KMS-11 (cell line): ENCODE results near the gene SLC24A3.

Experiments
- H2AFZ ChIP-seq: fragments of 200-600 bp; sonication (generic); 2 replicates; pipeline ENCODE4 v1.6.1; 2016; ENCODE audit warnings: antibody characterized with exemption, mixed run types, low read depth
- H3K27ac ChIP-seq: fragments of 200-600 bp; sonication (generic); 2 replicates; pipeline ENCODE4 v1.6.1; 2016; ENCODE audit warnings: mild to moderate bottlenecking, mixed run types
- H3K27me3 ChIP-seq: fragments of 200-600 bp; sonication (generic); 2 replicates; pipeline ENCODE4 v1.6.1; 2017; ENCODE audit warnings: mild to moderate bottlenecking, low read depth, mixed run types, moderate library complexity; ENCODE audit not compliant: insufficient read depth
- H3K36me3 ChIP-seq: fragments of 200-600 bp; sonication (generic); 2 replicates; pipeline ENCODE4 v1.6.1; 2017; ENCODE audit warnings: mild to moderate bottlenecking, mixed run types; ENCODE audit not compliant: insufficient read depth
- H3K4me1 ChIP-seq: fragments of 200-600 bp; sonication (generic); 2 replicates; pipeline ENCODE4 v1.6.1; 2016; ENCODE audit warnings: mild to moderate bottlenecking, low read depth, mixed run types; ENCODE audit not compliant: poor library complexity, severe bottlenecking
- H3K4me2 ChIP-seq: fragments of 200-600 bp; sonication (generic); 2 replicates; pipeline ENCODE4 v1.7.0; 2016; ENCODE audit warnings: mild to moderate bottlenecking, mixed run types
- H3K4me3 ChIP-seq: fragments of 200-600 bp; sonication (generic); IDR thresholded peaks from 2 replicates; pipeline ENCODE4 v1.6.1; 2017; ENCODE audit warnings: low read depth, low read length, mixed read lengths; ENCODE audit not compliant: insufficient read depth
- H3K79me2 ChIP-seq: fragments of 200-600 bp; sonication (generic); 2 replicates; pipeline ENCODE4 v1.6.1; 2016; ENCODE audit warnings: low read depth, mixed run types; ENCODE audit not compliant: insufficient read depth
- H3K9ac ChIP-seq: fragments of 200-600 bp; sonication (generic); 2 replicates; pipeline ENCODE4 v1.6.1; 2016; ENCODE audit warnings: mild to moderate bottlenecking, mixed run types
- H4K20me1 ChIP-seq: fragments of 200-600 bp; sonication (generic); 2 replicates; pipeline ENCODE4 v1.6.1; 2016; ENCODE audit warnings: mild to moderate bottlenecking, mixed run types; ENCODE audit not compliant: insufficient read depth
- TF ChIP-seq, protein P1 (sequence below): fragments of 200-600 bp; sonication (generic); conservative IDR thresholded peaks from 2 replicates; pipeline ENCODE4 v1.6.1; 2017; ENCODE audit warnings: low read depth, mild to moderate bottlenecking, antibody characterized with exemption, low read length, moderate library complexity, mixed read lengths

Gene SLC24A3

DNA sequence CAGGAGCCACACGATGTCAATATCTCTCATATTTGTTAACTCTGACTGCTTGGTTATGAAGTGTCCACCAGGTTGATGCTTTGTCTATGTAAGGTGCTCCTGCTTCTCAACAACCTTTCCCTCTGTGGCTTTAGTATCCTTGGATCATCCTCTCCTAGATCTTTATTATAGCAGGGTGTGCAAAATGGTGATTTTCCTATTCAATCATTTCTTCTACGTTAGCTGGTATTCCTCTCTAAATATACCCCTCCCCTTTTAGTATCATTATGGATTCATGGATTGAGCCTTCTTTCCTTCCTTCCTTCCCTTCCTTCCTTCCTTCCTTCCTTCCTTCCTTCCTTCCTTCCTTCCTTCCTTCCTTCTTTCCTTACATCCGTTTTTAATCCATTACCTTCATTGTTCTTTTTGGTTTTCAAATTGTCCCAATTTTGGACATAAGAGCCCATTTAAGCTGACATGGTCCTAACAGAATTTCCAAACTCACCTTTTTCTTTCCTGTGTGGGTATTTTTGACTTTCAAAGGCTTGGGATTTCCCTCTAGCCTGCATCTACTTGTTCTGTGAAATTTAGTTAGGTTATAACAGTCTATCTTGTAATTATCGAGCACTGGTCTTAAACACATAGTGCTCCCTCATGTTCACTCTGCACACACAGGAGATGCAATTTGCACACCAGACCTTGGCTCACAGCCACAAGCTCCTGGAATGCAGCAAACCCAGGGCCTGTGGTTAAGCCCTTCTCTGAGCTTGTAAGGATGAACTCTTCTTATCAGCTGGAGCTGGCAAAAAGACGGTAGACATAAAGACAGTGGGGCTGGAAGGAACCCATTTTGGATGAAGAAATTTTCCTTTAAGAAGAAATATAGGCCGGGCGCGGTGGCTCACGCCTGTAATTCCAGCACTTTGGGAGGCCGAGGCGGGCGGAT lies 109.9 kb downstream of the SLC24A3 start:
- Histone ChIP-seq H3K4me3 (no peak overlapping the region), H3K4me2 (no peak overlapping the region), H3K4me1 (no peaks in the 10 kb centered on the region), H3K27ac (no peak overlapping the region), H3K27me3 (no peaks in the 10 kb centered on the region), H3K9ac (no peak overlapping the region), H3K79me2 (no peaks in the 10 kb centered on the region), H4K20me1 (no peaks in the 10 kb centered on the region), H3K36me3 (no peaks in the 10 kb centered on the region), H2AFZ (no peak overlapping the region)
- TF ChIP-seq, protein P1, sequence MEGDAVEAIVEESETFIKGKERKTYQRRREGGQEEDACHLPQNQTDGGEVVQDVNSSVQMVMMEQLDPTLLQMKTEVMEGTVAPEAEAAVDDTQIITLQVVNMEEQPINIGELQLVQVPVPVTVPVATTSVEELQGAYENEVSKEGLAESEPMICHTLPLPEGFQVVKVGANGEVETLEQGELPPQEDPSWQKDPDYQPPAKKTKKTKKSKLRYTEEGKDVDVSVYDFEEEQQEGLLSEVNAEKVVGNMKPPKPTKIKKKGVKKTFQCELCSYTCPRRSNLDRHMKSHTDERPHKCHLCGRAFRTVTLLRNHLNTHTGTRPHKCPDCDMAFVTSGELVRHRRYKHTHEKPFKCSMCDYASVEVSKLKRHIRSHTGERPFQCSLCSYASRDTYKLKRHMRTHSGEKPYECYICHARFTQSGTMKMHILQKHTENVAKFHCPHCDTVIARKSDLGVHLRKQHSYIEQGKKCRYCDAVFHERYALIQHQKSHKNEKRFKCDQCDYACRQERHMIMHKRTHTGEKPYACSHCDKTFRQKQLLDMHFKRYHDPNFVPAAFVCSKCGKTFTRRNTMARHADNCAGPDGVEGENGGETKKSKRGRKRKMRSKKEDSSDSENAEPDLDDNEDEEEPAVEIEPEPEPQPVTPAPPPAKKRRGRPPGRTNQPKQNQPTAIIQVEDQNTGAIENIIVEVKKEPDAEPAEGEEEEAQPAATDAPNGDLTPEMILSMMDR: no peak

DNA sequence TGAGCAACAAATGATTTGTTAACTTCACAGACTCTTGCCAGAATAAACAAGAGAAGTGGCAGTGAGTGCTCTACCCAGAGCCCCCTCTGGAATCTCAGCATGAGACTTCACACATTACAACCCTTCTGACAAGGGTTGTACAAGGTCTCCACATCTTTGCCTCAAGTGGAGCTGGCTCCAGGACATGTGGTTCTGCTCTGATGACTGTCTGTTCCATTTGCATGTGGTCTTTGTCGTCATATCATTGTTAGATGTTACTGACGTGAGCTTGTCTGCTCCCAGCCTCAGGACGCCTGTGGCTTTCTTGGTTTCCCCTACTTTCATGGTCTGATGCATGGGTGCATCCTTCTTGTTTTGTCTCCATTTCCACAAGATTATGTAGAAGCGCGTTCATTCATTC lies 115.0 kb downstream of the SLC24A3 start:
- TF ChIP-seq, protein P1: no peak

DNA sequence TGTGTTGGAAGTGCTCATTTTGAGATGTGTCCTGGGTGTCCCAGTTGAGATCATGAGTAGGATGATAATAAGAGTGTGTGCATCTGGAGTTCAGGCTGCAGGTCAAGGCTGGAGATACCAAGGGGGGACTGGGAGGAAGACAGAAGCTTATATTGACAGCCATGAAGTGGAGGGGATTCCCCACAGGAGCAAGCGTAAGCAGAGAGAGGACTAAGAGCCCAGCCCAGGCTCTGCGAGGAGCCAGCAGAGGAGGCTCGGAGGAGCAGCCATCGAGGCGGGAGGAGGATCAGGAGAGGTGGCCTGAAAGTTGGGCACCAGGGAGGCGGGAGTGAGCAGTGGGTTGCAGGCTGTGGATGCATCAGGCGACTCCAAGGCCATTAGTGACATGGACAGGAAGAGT lies 116.2 kb downstream of the SLC24A3 start:
- Histone ChIP-seq H4K20me1 (no peaks in the 10 kb centered on the region), H3K79me2 (no peaks in the 10 kb centered on the region), H2AFZ (no peak overlapping the region), H3K4me1 (no peaks in the 10 kb centered on the region), H3K36me3 (no peaks in the 10 kb centered on the region), H3K4me3 (no peak overlapping the region), H3K27me3 (no peaks in the 10 kb centered on the region), H3K27ac (no peak overlapping the region), H3K9ac (no peak overlapping the region), H3K4me2 (no peak overlapping the region)
- TF ChIP-seq, protein P1: no peak

More for the DNA sequence above, 115.0 kb downstream of the SLC24A3 start:
- Histone ChIP-seq H3K36me3 (no peaks in the 10 kb centered on the region), H3K27me3 (no peaks in the 10 kb centered on the region), H3K9ac (no peak overlapping the region), H3K4me2 (no peak overlapping the region), H3K79me2 (no peaks in the 10 kb centered on the region), H3K4me1 (no peaks in the 10 kb centered on the region), H4K20me1 (no peaks in the 10 kb centered on the region), H3K4me3 (no peak overlapping the region), H3K27ac (no peak overlapping the region), H2AFZ (no peak overlapping the region)

DNA sequence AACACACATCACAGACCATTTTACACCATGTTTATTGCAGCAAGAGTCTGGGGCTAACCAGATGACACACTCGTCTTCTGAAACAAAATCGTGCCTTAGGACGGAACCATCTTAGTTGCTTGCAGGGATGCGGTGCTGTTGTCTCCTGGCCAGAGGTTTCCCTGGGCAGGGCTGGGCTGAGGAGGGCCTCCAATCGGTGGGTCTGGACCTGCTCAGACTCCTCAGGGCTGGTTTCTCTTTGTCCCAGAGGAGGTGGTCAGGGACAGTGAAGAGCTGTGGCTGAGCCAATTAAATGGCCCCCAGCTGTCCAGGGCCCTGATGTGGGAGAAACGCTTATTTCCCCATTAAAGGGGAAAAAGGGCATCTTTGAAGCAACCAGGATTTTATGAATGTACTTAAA lies 117.6 kb downstream of the SLC24A3 start:
- Histone ChIP-seq H2AFZ (no peak overlapping the region), H3K27ac (no peak overlapping the region), H3K9ac (no peak overlapping the region), H3K36me3 (no peaks in the 10 kb centered on the region), H3K4me3 (no peak overlapping the region), H3K27me3 (no peaks in the 10 kb centered on the region), H3K79me2 (no peaks in the 10 kb centered on the region), H3K4me2 (no peak overlapping the region), H3K4me1 (no peaks in the 10 kb centered on the region), H4K20me1 (no peaks in the 10 kb centered on the region)
- TF ChIP-seq, protein P1: no peak
